Measurements from ENCODE around the gene FBRS. TPM values are rescaled to one million over a fixed set of nuclear protein-coding genes. Genes with fewer than 3 reads are reported as not detected.

The FBRS gene
- total and polyA plus RNA-seq, 2 of the 13 experiments (the other 11 are each of a cell fraction or from before 2014, with no cell fraction given): 13.7 to 16.2 TPM

DNA sequence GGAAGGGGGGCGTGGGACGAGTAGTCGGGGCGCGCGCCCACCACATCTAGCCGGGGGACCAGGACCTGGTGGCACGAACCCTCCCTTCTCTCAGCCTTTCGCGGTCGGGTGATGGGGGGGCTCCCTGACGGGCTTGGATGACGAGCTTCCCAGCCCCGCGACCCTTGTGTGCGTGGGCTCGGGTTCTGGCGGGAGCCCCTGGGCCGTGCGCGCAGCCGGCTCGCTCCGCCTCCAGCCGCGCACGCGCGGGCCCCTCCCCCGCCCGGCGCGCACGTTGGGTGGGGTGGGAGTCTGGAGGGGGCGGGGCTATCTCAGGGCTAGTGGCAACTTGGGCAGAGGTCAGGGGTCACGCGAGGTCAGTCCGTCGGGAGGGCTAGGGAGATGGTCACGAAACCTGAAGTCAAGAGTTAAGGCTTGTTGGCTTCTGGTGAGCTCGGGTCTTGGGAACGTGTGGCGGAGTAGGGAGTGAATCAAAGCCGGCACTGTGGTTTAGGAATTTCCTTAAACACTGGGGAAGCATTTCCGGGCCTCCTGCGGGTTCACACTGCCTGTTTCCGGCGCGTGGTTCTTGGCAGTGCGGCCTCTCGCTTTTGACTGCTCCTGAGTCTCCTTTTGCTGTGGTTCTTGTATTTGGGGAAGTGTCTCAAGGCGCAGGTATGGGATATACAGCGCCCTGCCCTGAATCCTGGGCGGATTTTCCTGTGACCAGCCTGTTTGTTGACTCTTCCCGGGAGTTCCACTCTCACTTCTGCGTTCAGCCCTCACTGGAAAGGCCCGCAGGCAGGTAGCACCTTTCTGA is 40.8 kb downstream of the FBRS start, which contains the start of gene SRCAP (continued):
- TF ChIP-seq MAZ (IDR thresholded peaks at IDR 0.05; ENCODE audit: borderline replicate concordance, low read depth, low read length) (peak; percentile 76), MAZ (CRISPR knock-in tag; IDR thresholded peaks at IDR 0.05; ENCODE audit: low read depth) (no peak; the same call in 1 of the 2 replicates), MTA1 (CRISPR knock-in tag; IDR thresholded peaks at IDR 0.05; ENCODE audit: borderline replicate concordance) (0 out of 2 replicates have a peak, but pooled peaks have one; percentile 34), TBX3 (IDR thresholded peaks at IDR 0.05; ENCODE audit: borderline replicate concordance) (no peak), NFE2L2 (IDR thresholded peaks at IDR 0.05; ENCODE audit: low read length) (0 out of 2 replicates have a peak, but pooled peaks have one; percentile 5), MEF2D (CRISPR knock-in tag; IDR thresholded peaks at IDR 0.05) (peak; percentile 14), RFXAP (CRISPR knock-in tag; IDR thresholded peaks at IDR 0.05; ENCODE audit: borderline replicate concordance) (peak; percentile 44; the same call in 1 of the 2 replicates), TBL1XR1 (IDR thresholded peaks at IDR 0.05; ENCODE audit: borderline replicate concordance, low read length, partially characterized antibody) (peak; percentile 74), SAP130 (CRISPR knock-in tag; IDR thresholded peaks at IDR 0.05; ENCODE audit: low read depth) (peak; percentile 76), PHF21A (CRISPR knock-in tag; IDR thresholded peaks at IDR 0.05) (peak; percentile 72), ZNF703 (CRISPR knock-in tag; IDR thresholded peaks at IDR 0.05; ENCODE audit: borderline replicate concordance) (peak; percentile 26; the same call in 1 of the 2 replicates), ATF7-NPFF (CRISPR knock-in tag; IDR thresholded peaks at IDR 0.05; ENCODE audit: low read depth) (peak; percentile 86)
- TF ChIP-seq, protein P1, sequence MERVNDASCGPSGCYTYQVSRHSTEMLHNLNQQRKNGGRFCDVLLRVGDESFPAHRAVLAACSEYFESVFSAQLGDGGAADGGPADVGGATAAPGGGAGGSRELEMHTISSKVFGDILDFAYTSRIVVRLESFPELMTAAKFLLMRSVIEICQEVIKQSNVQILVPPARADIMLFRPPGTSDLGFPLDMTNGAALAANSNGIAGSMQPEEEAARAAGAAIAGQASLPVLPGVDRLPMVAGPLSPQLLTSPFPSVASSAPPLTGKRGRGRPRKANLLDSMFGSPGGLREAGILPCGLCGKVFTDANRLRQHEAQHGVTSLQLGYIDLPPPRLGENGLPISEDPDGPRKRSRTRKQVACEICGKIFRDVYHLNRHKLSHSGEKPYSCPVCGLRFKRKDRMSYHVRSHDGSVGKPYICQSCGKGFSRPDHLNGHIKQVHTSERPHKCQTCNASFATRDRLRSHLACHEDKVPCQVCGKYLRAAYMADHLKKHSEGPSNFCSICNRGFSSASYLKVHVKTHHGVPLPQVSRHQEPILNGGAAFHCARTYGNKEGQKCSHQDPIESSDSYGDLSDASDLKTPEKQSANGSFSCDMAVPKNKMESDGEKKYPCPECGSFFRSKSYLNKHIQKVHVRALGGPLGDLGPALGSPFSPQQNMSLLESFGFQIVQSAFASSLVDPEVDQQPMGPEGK (CRISPR knock-in tag; IDR thresholded peaks at IDR 0.05): peak; percentile 66; the same call in 1 of the 2 replicates
- TF ChIP-seq, protein P2, sequence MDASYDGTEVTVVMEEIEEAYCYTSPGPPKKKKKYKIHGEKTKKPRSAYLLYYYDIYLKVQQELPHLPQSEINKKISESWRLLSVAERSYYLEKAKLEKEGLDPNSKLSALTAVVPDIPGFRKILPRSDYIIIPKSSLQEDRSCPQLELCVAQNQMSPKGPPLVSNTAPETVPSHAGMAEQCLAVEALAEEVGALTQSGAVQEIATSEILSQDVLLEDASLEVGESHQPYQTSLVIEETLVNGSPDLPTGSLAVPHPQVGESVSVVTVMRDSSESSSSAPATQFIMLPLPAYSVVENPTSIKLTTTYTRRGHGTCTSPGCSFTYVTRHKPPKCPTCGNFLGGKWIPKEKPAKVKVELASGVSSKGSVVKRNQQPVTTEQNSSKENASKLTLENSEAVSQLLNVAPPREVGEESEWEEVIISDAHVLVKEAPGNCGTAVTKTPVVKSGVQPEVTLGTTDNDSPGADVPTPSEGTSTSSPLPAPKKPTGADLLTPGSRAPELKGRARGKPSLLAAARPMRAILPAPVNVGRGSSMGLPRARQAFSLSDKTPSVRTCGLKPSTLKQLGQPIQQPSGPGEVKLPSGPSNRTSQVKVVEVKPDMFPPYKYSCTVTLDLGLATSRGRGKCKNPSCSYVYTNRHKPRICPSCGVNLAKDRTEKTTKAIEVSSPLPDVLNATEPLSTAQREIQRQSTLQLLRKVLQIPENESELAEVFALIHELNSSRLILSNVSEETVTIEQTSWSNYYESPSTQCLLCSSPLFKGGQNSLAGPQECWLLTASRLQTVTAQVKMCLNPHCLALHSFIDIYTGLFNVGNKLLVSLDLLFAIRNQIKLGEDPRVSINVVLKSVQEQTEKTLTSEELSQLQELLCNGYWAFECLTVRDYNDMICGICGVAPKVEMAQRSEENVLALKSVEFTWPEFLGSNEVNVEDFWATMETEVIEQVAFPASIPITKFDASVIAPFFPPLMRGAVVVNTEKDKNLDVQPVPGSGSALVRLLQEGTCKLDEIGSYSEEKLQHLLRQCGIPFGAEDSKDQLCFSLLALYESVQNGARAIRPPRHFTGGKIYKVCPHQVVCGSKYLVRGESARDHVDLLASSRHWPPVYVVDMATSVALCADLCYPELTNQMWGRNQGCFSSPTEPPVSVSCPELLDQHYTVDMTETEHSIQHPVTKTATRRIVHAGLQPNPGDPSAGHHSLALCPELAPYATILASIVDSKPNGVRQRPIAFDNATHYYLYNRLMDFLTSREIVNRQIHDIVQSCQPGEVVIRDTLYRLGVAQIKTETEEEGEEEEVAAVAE (CRISPR knock-in tag; IDR thresholded peaks at IDR 0.05; ENCODE audit: borderline replicate concordance): peak; percentile 67; the same call in 1 of the 2 replicates
- TF ChIP-seq, protein P3, sequence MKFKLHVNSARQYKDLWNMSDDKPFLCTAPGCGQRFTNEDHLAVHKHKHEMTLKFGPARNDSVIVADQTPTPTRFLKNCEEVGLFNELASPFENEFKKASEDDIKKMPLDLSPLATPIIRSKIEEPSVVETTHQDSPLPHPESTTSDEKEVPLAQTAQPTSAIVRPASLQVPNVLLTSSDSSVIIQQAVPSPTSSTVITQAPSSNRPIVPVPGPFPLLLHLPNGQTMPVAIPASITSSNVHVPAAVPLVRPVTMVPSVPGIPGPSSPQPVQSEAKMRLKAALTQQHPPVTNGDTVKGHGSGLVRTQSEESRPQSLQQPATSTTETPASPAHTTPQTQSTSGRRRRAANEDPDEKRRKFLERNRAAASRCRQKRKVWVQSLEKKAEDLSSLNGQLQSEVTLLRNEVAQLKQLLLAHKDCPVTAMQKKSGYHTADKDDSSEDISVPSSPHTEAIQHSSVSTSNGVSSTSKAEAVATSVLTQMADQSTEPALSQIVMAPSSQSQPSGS (CRISPR knock-in tag; IDR thresholded peaks at IDR 0.05): peak; percentile 73
